Stimulated activated naive CD4-positive, alpha-beta T cell treated with Interleukin-2 at 50 U/mL for 16 hours (primary cell): Measurements from ENCODE around the gene PPM1E.
"Not testable (repeated sequence)": the region's sequence is repeated elsewhere in the genome, so short reads cannot be mapped to it uniquely, and the experiment has no call there.

ENCODE experiments used
- DNase-seq: peaks from one replicate; lab custom pipeline; 2025; lab: John Stamatoyannopoulos, UW

PPM1E gene

GRCh38 chr17:58755577-58756245, at the start of gene PPM1E:
Gene PPM1E (plus strand): TSS chr17:58755854.
- peak; percentile 36 for DNase-seq

DNA sequence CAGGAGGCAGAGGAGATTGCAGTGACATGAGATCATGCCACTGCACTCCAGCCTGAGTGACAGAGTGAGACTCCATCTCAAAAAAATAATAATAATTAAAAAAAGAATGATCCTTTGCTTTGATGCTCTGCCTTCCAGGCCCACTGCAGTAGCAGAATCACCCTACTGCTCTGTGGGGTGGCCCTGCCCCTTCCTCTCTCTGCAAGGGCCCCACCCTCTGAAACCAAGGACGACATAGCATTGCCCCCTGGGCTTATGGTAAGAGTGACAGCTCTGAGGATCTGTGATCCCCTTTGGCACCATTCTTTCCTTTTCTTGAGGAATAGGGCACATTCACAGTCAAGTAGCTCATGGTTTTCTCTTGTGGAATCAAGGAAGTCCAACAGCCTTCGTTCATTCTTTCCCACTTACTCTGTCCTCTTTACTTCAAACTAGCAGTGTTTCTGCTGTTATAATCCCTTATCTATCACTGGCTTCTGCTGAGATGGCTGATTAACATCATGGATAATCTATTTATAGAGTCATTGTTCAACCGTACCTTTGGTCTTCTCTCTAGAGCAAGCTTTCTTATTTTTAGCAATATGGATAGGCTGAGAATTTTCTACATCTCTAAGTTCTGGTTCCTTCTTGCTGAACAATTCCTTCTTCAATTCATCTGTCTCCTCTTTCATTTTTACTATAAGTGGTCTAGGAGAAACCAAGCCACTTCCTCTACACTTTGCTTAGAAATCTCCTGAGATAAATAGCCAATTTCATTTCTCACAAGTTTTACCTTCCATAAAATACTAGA, 49.1 kb upstream of the PPM1E start:
- no peak for DNase-seq

GRCh38 chr17:58710948-58711552, 44.6 kb upstream of the PPM1E start:
- DNase-seq: no peak

DNA sequence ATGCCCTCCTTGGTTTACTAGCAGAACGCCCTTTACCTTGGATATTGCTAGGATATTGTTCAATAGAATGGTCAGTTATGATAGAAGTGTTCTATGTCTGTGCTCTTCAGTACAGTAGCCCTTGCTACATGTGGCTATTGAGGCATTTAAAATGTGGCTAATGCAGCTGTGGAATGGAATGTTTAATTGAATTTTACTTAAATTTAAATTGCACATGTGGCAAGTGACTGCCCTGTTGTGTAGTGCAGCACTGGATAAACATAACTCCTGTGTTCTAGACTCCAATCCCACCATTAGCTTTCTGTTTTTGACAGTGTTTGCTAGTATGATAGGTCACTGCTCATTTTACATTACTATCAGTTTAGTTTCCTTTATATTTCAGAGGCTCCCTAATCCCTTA, 33.4 kb upstream of the PPM1E start:
- DNase-seq: no peak

DNA sequence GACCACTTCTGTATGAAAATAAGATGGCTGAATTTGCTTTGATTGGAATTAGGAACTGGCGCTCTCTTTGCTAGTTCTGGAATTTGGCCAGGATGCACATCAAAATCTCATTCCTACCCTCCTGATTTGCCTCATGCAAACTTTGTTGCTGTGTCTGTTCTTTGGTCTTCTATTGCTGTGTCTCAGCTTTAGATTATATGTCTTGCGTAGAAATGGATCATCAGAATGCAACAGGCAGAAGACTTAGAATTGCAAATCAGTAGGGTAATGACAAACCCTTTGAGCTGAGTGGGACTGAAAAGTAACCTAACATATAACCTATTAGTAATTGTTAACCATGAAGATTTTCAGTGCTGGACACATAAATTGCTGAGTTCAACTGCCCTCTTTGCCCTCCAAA, 33.0 kb upstream of the PPM1E start:
- DNase-seq: no peak

- DNase-seq: no peak
These were observed 26.9 kb upstream of the PPM1E start for GRCh38 chr17:58728798-58729197.

- DNase-seq: no peak
These were observed 24.7 kb upstream of the PPM1E start for GRCh38 chr17:58730937-58731336.

DNA sequence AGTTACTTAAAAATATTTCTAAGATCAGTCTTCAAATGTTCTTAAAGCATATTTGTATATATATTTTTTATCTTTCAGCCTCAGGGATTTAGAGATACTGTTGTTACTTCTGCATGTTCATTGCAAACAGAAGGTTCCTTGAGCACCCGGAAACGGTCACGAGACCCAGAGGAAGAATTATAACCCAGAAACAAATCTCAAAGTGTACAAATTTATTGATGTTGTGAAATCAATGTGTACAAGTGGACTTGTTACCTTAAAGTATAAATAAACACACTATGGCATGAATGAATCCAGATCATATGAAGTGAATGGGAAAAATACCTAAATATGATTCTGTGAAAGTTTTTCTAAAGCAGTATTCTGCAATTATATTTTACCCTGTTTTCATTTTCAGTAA, 21.6 kb upstream of the PPM1E start:
- DNase-seq: no peak

- DNase-seq: no peak
These were observed 20.8 kb upstream of the PPM1E start for GRCh38 chr17:58734811-58735210.

GRCh38 chr17:58741121-58741625, 14.5 kb upstream of the PPM1E start:
- DNase-seq: no peak

- DNase-seq: no peak
These were observed 8.0 kb upstream of the PPM1E start for GRCh38 chr17:58747674-58748073.

DNA sequence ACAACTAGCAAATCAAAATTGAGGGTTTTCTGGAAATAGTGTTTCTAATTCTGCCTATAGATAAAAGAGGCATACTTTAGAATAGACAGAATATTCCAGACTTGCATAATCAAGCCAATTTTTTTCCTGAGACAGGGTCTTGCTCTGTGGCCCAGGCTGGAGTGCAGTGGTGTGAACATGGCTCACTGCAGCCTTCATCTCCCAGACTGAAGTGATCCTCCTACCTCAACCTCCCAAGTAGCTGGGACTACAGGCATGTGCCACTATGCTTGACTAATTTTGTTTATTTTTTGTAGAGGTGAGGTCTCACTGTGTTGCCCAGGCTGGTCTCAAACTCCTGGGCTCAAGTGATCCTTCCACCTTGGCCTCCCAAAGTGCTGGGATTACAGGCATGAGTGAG, 6.0 kb upstream of the PPM1E start:
- DNase-seq: not testable (repeated sequence)

DNA sequence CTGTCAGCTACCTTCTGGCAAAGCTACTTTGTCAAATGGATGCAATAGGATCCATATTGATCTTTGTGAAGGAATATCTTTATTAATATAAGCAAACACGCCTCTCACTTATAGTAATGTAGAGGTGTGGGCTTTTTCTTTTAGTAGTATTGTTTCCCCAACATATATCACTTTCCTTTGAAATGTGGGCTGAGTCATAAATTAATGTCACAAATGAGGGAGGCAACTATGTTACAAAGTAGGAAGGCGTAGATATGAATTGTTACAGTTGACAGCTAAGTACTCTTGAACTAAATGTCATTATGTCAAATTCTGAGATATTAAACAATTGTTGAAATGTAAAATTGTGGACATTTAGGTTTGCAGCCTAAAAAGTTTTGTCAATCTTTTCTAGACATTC, 2.6 kb upstream of the PPM1E start:
- DNase-seq: no peak

- no peak for DNase-seq
These were observed 431 bp upstream of the PPM1E start for GRCh38 chr17:58755269-58755576.

DNA sequence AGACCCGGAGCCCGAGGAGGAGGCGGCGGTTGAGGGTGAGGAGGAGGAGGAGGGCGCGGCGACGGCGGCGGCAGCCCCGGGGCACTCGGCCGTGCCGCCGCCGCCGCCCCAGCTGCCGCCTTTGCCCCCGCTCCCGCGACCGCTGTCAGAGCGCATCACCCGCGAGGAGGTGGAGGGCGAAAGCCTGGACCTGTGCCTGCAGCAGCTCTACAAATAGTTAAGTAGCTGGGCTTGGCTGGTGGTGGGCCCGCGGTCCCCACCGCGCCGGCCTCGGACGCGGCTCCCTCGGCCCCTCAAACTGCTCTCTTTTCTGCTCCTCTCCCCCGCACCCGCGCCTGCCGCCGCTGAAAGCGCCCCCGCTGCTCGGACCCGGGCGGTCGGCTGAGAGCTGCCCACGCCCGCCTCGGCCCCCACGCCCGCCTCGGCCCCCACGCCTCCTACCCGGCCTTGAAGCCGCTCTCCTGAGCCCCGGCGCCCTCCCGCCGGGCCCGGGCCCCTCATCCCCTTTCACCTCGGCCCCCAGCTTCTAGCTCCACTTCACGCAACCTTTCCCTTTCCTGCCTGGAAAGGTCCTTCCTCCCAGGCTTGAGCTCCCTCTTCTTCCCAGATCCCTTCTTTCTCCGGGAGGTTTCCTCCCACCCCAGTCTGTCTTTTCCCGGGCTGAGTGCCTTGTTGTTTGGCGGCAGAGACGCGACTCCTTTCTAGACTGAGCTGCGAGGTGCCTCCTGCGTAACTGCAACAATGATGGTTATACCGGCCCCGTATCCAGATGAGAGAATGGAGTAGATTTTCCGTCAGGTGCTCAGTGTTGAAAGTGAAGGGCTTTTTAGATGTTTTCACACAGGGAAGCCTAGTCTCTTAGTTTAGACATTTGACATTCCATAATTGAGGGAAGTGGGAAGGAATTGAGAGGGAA, 850 bp downstream of the PPM1E start:
- DNase-seq: no peak

DNA sequence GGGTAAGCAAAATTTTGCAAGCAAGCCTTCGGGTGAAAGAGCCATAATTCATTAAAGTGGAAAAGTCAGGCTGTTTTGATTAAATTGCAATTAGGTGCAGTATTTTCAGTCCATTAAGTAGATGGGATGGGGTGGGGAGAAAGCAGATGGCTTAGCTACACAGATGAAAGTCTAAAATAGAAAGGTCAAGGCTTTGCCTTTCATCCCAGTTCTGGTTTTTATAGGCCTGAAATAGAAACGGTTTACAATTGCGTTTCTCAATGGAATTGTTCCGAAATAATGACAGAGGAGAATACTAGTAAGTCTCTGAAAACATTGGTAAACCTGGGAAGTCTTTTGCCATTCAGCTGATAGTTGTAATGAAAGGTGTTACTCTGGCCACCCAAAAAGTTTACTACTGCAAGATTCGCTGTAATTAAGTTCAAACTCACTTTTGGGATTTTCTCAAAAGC, 1.5 kb downstream of the PPM1E start:
- no peak for DNase-seq

DNA sequence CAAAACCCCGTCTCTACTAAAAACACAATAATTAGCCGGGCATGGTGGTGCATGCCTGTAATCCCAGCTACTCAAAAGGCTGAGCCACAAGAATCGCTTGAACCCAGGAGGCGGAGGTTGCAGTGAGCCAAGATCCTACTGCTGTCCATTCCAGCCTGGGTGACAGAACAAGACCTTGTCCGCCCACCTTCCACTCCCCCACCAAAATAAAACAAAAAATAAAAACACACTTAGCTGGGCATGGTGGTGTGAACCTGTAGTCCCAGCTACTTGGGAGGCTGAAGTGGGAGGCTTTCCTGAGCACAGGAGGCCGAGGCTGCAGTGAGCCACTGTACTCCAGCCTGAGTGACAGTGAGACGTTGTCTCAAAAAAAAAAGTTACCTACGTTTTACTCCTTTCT, 3.2 kb downstream of the PPM1E start:
- DNase-seq: no peak

DNA sequence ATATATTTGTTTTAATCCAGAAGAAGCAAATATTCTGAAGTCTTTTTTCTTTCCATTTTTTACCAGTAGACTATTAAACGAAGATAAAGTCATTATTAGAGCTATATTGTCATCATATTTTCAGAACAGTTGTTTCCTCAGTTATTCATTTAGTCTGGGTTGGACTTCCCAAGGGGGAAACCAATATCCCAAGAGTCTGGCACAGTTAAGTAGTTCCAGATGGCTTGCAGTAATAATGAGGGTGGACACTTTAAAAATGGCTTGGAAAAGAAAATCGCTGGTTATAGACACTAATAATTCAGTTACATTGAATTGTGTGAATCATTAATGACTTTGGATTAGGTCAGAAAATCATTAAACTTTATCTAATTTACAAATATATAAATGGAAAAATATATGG, 3.9 kb downstream of the PPM1E start:
- DNase-seq: no peak

DNA sequence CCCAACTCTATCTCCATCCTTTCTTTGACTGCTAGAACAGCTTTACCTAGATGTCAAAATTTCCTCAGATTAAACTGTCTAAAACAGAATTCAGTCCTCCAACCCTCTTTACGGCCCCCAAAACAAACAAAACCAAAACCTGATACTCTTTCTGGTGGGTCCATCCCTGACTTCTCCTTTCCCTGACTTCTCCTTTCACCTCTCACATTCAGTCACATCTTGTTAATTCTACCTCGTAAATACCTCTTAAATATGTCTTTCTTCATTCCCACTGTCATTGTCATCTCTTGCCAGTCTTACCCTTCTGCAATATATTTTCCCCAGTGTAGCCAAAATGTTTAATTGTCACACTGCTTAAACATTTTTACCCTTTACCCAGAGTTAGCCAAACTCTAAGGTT, 4.6 kb downstream of the PPM1E start:
- DNase-seq: no peak

DNA sequence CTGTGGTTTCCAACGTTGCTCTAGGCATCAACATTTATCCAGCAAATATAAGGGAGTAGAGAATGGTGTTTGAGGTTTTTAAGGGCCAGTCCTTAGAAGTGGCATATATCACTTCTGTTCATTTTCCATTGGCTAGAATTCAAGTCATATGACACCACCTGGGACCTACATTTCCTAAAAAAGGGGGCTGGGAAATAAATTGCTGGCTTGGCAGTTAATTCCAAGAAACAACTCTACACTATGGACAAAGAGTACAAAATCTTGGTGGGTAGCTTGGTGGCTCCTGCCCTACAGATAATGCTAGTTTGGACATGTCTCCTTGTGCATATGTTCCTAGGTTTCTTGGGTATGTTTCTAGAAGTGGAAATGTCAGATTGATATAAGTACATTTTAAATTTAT, 7.6 kb downstream of the PPM1E start:
- no peak for DNase-seq

DNA sequence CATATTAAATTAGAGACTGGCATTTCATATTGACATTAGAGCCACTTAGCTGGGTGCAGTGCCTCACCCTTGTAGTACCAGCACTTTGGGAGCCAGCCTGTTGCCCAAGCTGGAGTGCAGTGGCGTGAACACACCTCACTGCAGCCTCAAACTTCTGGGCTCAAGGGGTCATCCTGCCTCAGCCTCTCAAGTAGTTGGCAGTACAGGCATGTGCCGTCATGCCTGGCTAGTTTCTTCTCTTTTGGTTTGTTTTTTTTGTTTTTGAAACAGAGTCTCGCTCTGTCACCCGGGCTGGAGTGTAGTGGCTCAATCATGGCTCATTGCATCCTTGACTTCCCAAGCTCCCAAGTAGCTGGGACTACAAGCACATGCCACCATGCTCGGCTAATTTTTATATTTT, 8.7 kb downstream of the PPM1E start:
- no peak for DNase-seq

GRCh38 chr17:58778482-58778881, 22.8 kb downstream of the PPM1E start:
- DNase-seq: not testable (repeated sequence)
